GM10266 (cell line): ENCODE data around the gene SSBP2.

Source experiments
- DNase-seq: peaks from one replicate; pipeline ENCODE4 v3.0.0; 2012; ENCODE audit errors: extremely low spot score
- CTCF ChIP-seq: IDR thresholded peaks from 2 replicates; pipeline ENCODE4 v1.5.1; 2012; ENCODE audit warnings: mild to moderate bottlenecking, low read depth; ENCODE audit not compliant: control insufficient read depth, insufficient read depth; ENCODE audit errors: missing control alignments

SSBP2 gene

DNA sequence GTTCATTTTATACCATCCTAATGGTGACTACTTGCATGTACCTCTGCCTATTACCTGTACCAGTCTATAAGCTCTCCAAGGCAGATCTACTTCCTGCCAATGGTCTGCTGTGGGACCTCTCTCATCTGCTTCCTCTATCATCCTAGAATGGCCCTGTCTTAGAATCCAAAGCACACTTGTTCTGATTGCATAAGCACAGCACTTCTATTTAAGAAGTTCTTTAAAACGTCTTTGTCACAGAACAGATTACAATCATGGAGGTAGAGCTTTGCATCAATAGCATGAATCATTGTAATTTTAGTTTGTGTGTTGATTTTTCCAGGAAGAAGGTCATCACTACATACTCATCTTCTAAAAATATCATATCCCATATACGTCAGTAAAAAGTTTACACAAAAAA lies 225.2 kb downstream of the SSBP2 start:
- no peak for DNase-seq
- TF ChIP-seq CTCF: no peak

DNA sequence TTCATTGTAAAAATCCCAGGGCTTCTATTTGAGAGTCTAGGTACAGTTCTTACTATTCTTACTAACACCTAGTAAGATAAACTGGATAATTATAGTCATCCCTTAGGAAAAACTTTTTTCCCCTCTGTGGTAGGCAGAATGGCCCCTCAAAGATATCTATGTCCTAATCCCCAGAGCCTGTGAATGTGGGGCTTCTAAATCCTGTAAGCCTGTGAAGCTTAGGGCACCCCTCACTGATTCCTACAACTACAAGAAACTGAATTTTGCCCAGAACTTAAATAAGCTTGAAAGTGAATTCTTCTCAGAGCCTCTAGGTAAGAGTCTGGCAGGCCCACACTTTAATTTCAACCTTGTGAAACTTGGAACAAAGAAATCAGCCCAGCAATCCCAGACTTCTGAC lies 226.9 kb downstream of the SSBP2 start:
- TF ChIP-seq CTCF: no peak
- DNase-seq: no peak

DNA sequence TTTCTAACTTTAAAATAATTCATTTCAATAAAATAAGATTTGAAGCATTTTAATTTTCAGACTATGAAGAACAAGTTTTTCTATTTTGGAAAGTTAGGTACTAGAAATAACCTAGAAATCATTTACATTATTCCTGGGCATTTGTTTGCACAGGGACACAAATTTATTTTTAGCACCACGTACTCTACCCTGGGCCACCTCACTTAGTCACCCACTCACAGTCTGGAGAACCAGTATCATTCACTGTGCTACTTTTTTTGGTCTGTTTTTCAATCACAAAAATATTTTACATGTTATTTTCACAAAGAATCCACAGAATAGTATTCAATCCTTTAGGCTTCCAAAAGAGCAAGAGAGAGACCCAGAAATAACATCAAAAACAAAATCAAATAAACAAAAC lies 228.3 kb downstream of the SSBP2 start:
- DNase-seq: no peak

DNA sequence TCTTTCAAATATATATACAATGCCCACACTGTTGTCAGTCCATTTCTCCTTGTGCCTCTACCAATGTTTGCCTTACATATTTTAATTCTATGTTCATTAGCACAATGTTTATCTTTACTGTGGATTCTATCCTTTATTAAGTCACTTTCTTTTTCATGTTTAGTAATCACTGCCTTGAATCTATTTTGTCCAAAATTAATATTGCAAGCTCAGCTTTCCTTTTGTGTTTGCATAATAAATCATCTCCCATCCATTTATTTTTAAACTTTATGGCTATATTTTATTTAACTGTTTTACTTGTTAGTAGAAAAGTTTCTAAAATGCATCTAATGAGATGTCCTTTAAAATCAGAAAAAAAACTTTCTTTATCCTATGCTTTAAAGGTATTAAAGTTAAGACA lies 230.1 kb downstream of the SSBP2 start:
- no peak for DNase-seq

More for the DNA sequence above, 228.3 kb downstream of the SSBP2 start:
- TF ChIP-seq CTCF: no peak

DNA sequence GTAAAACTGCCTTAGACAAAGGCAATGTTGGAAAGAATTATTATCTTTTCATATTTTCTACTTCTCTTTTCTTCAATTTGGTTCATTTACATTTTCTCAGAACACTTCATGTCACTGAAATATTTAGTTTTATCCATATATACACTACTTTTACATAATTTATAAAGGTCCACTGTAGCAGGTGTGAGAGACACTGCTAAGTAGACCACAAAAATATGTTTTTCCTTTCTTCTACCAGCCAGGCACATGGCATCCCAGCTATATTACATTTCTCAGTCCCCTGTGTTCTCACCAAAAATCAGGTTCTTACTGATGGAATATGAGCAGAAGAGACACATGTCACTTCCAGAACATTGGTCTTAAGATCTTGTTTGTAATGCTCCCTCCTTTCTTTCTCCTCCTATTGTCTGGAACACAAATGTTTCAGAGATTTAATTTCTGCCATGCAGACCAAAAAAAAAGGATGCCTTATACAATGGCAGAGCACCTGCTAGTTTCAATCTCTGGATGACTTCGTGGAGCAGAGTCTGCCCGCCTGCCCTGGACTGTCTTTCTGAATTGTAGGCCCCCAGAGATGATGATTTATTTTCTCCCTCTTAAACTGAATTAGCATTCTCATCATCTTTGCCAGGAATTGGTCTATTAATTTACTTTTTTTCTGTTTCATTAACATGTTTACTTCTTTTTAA lies 231.5 kb downstream of the SSBP2 start:
- no peak for DNase-seq
- TF ChIP-seq CTCF: no peak

More for the DNA sequence above, 230.1 kb downstream of the SSBP2 start:
- no peak for TF ChIP-seq CTCF

DNA sequence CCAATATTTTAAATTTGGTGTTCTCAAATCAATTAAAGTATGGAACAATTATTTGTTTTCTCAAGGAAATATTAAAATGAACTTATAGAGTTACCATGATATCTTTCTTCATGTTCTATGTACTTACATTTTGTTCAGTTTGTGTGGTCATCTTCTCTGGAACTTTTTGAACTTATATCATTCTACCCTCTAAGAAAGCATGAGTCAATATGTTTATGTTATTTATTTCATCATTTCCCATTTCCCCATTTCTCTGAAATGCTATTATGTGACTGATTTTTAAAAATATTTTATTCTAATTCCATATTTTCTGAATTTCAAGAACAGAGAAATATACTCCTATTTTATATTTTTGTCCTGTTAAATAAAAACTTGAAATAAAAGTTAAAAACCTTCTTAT lies 233.4 kb downstream of the SSBP2 start:
- no peak for DNase-seq
- TF ChIP-seq CTCF: no peak

GRCh38 chr5:81516091-81516490 lies 234.8 kb downstream of the SSBP2 start:
- no peak for TF ChIP-seq CTCF
- DNase-seq: no peak
